Measurements from ENCODE around the gene ATP6V1A. TPM values are rescaled to one million over a fixed set of nuclear protein-coding genes. Genes with fewer than 3 reads are reported as not detected.

The ATP6V1A gene
- total and polyA plus RNA-seq, 12 donors = 7.1 to 40.8 (median 18.6) TPM

DNA sequence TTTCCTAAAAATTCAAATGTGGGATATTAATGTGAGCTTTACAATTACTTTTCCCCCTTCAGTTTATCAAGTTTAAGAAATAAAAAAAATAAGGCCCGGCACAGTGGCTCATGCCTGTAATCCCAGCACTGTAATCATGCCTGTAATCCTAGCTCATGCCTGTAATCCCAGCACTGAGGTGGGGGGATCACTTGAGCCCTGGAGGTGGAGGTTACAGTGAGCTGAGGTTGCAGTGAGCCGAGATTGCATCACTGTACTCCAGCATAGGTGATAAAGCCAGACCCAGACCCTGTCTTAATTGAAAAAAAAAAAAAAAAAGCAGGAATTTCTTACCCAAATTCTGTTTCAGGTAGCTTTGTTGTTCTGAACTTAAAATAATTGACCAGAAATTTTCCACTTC, 17.9 kb downstream of the ATP6V1A start:
- ATAC-seq (no peak), DNase-seq (no peak)
- Histone ChIP-seq H3K27ac (no peak overlapping the region), H3K9me3 (no peaks in the 10 kb centered on the region), H3K27me3 (no peaks in the 10 kb centered on the region), H3K36me3 (peaks cover 0 to 4% (median 0%) of the 10 kb centered on the region in 9 donors), H3K4me1 (peaks cover 0 to 6% (median 0%) of the 10 kb centered on the region in 9 donors), H3K4me3 (no peak overlapping the region)
- 88 to 96% methylated on average over 2 of the region's 2 CpGs for WGBS, 2 donors
- TF ChIP-seq, protein P1, sequence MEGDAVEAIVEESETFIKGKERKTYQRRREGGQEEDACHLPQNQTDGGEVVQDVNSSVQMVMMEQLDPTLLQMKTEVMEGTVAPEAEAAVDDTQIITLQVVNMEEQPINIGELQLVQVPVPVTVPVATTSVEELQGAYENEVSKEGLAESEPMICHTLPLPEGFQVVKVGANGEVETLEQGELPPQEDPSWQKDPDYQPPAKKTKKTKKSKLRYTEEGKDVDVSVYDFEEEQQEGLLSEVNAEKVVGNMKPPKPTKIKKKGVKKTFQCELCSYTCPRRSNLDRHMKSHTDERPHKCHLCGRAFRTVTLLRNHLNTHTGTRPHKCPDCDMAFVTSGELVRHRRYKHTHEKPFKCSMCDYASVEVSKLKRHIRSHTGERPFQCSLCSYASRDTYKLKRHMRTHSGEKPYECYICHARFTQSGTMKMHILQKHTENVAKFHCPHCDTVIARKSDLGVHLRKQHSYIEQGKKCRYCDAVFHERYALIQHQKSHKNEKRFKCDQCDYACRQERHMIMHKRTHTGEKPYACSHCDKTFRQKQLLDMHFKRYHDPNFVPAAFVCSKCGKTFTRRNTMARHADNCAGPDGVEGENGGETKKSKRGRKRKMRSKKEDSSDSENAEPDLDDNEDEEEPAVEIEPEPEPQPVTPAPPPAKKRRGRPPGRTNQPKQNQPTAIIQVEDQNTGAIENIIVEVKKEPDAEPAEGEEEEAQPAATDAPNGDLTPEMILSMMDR (IDR thresholded peaks at IDR 0.05) = no peak
- intact Hi-C loops (cut with DNase I) = loop anchor here in 1 of 10 donors (5.0 kb wide), 1 partner anchor 817 kb away; no protein-coding TSS in a partner anchor

DNA sequence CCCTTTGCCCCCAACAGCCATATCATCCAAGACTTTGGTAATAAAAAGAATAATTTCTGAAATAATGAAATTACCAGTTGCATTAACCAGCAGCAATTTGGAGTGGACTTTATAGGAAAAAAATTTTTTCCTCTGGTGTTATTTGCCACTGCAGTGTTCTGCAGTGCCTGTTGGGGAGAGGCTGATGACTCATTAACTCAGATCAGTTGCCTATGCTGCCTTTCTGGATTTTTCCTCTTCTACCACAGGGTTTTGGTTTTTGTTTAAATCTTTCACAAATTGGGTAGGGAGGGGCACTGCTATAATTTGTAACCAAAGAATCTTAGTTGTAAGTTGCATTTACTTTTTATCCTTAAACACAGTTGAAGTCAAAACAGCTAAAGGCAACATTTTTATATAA, 22.7 kb downstream of the ATP6V1A start:
- ATAC-seq = no peak
- intact Hi-C loops (cut with DNase I) = no loop called here

GRCh38 chr3:113771993-113772392, 25.2 kb downstream of the ATP6V1A start:
- H3K27ac ChIP-seq = no peak overlapping the region
- intact Hi-C loops (cut with DNase I) = no loop called here
- H3K36me3 ChIP-seq = peaks cover 0 to 4% (median 0%) of the 10 kb centered on the region in 9 donors
- no peaks in the 10 kb centered on the region for H3K9me3 ChIP-seq
- peaks cover 0 to 17% (median 0%) of the 10 kb centered on the region in 9 donors for H3K4me1 ChIP-seq
- TF ChIP-seq, protein P1 (IDR thresholded peaks at IDR 0.05) = no peak
- no peak for DNase-seq
- no peak overlapping the region for H3K4me3 ChIP-seq
- no peaks in the 10 kb centered on the region for H3K27me3 ChIP-seq
- ATAC-seq = no peak

More for the DNA sequence above, 22.7 kb downstream of the ATP6V1A start:
- H3K27me3 ChIP-seq = no peaks in the 10 kb centered on the region
- H3K36me3 ChIP-seq = peaks cover 0 to 8% (median 0%) of the 10 kb centered on the region in 9 donors
- no peak for DNase-seq
- H3K4me1 ChIP-seq = peaks cover 0 to 17% (median 0%) of the 10 kb centered on the region in 9 donors
- H3K9me3 ChIP-seq = no peaks in the 10 kb centered on the region
- H3K27ac ChIP-seq = no peak overlapping the region
- TF ChIP-seq, protein P1 (IDR thresholded peaks at IDR 0.05) = no peak
- H3K4me3 ChIP-seq = no peak overlapping the region

DNA sequence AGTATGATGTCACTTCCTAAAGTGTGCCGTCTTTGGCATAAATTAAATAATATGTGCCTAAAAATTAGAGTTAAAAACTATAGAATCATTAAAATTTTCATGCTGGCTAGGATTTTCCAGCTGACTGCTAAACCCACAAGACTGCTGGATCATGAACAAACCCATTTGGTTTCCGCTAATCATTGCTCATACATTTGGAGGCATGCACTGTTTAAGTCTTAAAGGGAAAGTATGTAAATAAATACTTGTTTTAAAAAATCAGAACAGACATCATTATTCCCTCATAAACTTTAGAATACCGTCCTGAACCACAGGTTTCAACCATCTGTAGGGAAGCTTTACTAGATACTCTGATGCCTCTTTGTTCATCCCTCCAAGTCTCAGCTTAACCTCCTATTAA, 26.5 kb downstream of the ATP6V1A start:
- peaks cover 0 to 17% (median 0%) of the 10 kb centered on the region in 9 donors for H3K4me1 ChIP-seq
- H3K27ac ChIP-seq = no peak overlapping the region
- no peaks in the 10 kb centered on the region for H3K9me3 ChIP-seq
- H3K36me3 ChIP-seq = peaks cover 0 to 6% (median 0%) of the 10 kb centered on the region in 9 donors
- WGBS, 2 donors = 77 to 90% methylated on average over 3 of the region's 3 CpGs
- intact Hi-C loops (cut with DNase I) = no loop called here
- H3K4me3 ChIP-seq = no peak overlapping the region
- no peaks in the 10 kb centered on the region for H3K27me3 ChIP-seq
- ATAC-seq (no peak), DNase-seq (no peak)
- TF ChIP-seq, protein P1 (IDR thresholded peaks at IDR 0.05) = no peak

All from heart right ventricle (tissue), 16 donors.